K562 (cell line): Measurements from ENCODE around the gene F12. TPM values are rescaled to one million over a fixed set of nuclear protein-coding genes. Genes with fewer than 3 reads are reported as not detected.

Experiments used
- CUX1 ChIP-seq: fragments of 200-800 bp; sonication (Bioruptor generic); IDR thresholded peaks from 2 replicates; pipeline ENCODE4 v1.6.1; 2016; ENCODE audit warnings: missing genetic modification characterization, missing compliant biosample characterization
- EZH2 ChIP-seq: IDR thresholded peaks from 2 replicates; pipeline ENCODE4 v1.6.1; 2012; ENCODE audit warnings: low read depth, mild to moderate bottlenecking, inconsistent platforms, low read length, borderline replicate concordance
- HES1 ChIP-seq: fragments of 450-650 bp; IDR thresholded peaks from 2 replicates; pipeline ENCODE4 v1.6.1; 2016; ENCODE audit warnings: low read depth, mild to moderate bottlenecking, moderate library complexity
- HMG20A ChIP-seq: fragments of 450-650 bp; formaldehyde crosslinking; conservative IDR thresholded peaks from 2 replicates; pipeline ENCODE4 v1.4.0; 2020; ENCODE audit warnings: mild to moderate bottlenecking, mixed read lengths
- MAZ ChIP-seq, 2 experiments: fragments of 450-650 bp in 1 of 2; sonication (generic) in 1 of 2; formaldehyde crosslinking; IDR thresholded peaks in 1 of 2; conservative IDR thresholded peaks in 1 of 2; 2 replicates each; pipeline versions ENCODE4 v1.4.0 to v1.5.0; 2020; ENCODE audit warnings: mild to moderate bottlenecking in 1 of 2, missing genetic modification reagents in 1 of 2
- NR3C1 ChIP-seq: sonication (generic); formaldehyde crosslinking; IDR thresholded peaks from 2 replicates; pipeline ENCODE4 v1.8.1; 2022; ENCODE audit warnings: missing genetic modification reagents
- RBM15 ChIP-seq: fragments of 200-400 bp; formaldehyde crosslinking; IDR thresholded peaks from 2 replicates; pipeline ENCODE4 v1.6.1; 2018; ENCODE audit warnings: mild to moderate bottlenecking, low read length, moderate library complexity; ENCODE audit not compliant: insufficient read depth
- RFX5 ChIP-seq: IDR thresholded peaks from 2 replicates; pipeline ENCODE4 v1.6.1; 2011; ENCODE audit warnings: low read depth, mild to moderate bottlenecking, improper control_type of control experiment, low read length
- SNIP1 ChIP-seq: fragments of 450-650 bp; IDR thresholded peaks from 2 replicates; pipeline ENCODE4 v1.7.1; 2017; ENCODE audit warnings: low read depth, mild to moderate bottlenecking
- ZKSCAN1 ChIP-seq: fragments of 150-350 bp; IDR thresholded peaks from 2 replicates; pipeline ENCODE4 v1.6.1; 2016; ENCODE audit warnings: low read depth, low read length
- ZNF3 ChIP-seq: fragments of 250-450 bp; sonication (Bioruptor Pico); IDR thresholded peaks from 2 replicates; pipeline ENCODE4 v1.5.0; 2021; ENCODE audit warnings: mild to moderate bottlenecking, moderate library complexity
- polyA plus RNA-seq, 8 experiments: library from polyadenylated mRNA; depleted of rRNA in 4 of 8; stranded (reverse) in 5 of 8; unstranded in 3 of 8; fragments of >200 nt; fragmentation: Nextera tagmentation in 2 of 8; fragmentation: Illumina TruSeq in 1 of 8; extraction: Ambion mirVana in 2 of 8; extraction: Trizol in 1 of 8; gene quantifications; 2 replicates each; pipeline versions ENCODE4 v1.2.1 to v1.2.3, GENCODE V29; 2011 to 2014; ENCODE audit warnings: inconsistent platforms in 1 of 8, missing spikeins in 1 of 8
- total RNA-seq, 7 experiments: library from RNA; depleted of rRNA in 6 of 7; stranded (reverse); fragments of >200 nt in 6 of 7; fragmentation: Illumina TruSeq in 2 of 7; extraction: Trizol in 2 of 7; gene quantifications; 2 replicates each; pipeline versions ENCODE4 v1.2.1 to v1.2.3, GENCODE V29; 2011 to 2021; ENCODE audit warnings: low replicate concordance in 1 of 7

The F12 gene
- total and polyA plus RNA-seq, 9 of the 15 experiments (the other 6 are each of a cell fraction or from before 2014, with no cell fraction given), result 0.59 to 18.3 (median 3.6) TPM

- no peak for TF ChIP-seq RFX5
- TF ChIP-seq MAZ (CRISPR knock-in tag; conservative IDR thresholded peaks at IDR 0.05 in 1 of 2, IDR thresholded peaks at IDR 0.05 in 1 of 2), result peak in 1 of 2 experiments; percentile 35; a peak in 1 of 4 replicates
- TF ChIP-seq ZKSCAN1, result no peak
- no peak for TF ChIP-seq HMG20A (CRISPR knock-in tag)
- no peak for TF ChIP-seq SNIP1
- TF ChIP-seq CUX1, result no peak
- no peak for TF ChIP-seq NR3C1 (CRISPR knock-in tag)
- TF ChIP-seq EZH2, result no peak
- no peak for TF ChIP-seq ZNF3 (CRISPR knock-in tag)
- TF ChIP-seq HES1, result no peak
- TF ChIP-seq RBM15, result no peak
These were observed 20.1 kb upstream of the F12 start (continued) for GRCh38 chr5:177429248-177430040.
